HG03039 (cell line): ENCODE data around the gene FUT2.
"Not testable (repeated sequence)": the region's sequence is repeated elsewhere in the genome, so short reads cannot be mapped to it uniquely, and the experiment has no call there.

Source experiments
- ATAC-seq: cut with Tn5 transposase; IDR thresholded peaks from one replicate; pipeline ENCODE4 v1.9.1; 2021; ENCODE audit warnings: mild to moderate bottlenecking, moderate library complexity; ENCODE audit not compliant: unreplicated experiment

Gene FUT2

GRCh38 chr19:48670699-48671445 lies 24.9 kb upstream of the FUT2 start:
- no peak for ATAC-seq

- ATAC-seq, result no peak
These were observed 24.2 kb upstream of the FUT2 start for GRCh38 chr19:48671446-48671995.

GRCh38 chr19:48672994-48673393 lies 22.8 kb upstream of the FUT2 start, which contains the start of gene NTN5:
Gene NTN5 (minus strand): TSS chr19:48673017. CDS start chr19:48670986, 2,031 bp downstream.
- no peak for ATAC-seq

- ATAC-seq, result no peak
These were observed 22.2 kb upstream of the FUT2 start for GRCh38 chr19:48673436-48674100.

GRCh38 chr19:48674216-48674809 lies 21.5 kb upstream of the FUT2 start:
- no peak for ATAC-seq

GRCh38 chr19:48674921-48675824 lies 20.6 kb upstream of the FUT2 start:
- ATAC-seq, result no peak

- ATAC-seq, result no peak
These were observed 19.3 kb upstream of the FUT2 start for GRCh38 chr19:48676487-48676886.

- no peak for ATAC-seq
These were observed 18.9 kb upstream of the FUT2 start for GRCh38 chr19:48676887-48677286.

GRCh38 chr19:48678201-48678600 lies 17.6 kb upstream of the FUT2 start:
- ATAC-seq, result no peak

- not testable (repeated sequence) for ATAC-seq
These were observed 15.8 kb upstream of the FUT2 start for GRCh38 chr19:48680006-48680405.

GRCh38 chr19:48680436-48681126 lies 15.2 kb upstream of the FUT2 start:
- ATAC-seq, result no peak

- ATAC-seq, result no peak
These were observed 14.7 kb upstream of the FUT2 start for GRCh38 chr19:48681127-48681470.

- ATAC-seq, result no peak
These were observed 12.4 kb upstream of the FUT2 start for GRCh38 chr19:48683349-48683748.

GRCh38 chr19:48685583-48685982 lies 10.2 kb upstream of the FUT2 start:
- no peak for ATAC-seq

- no peak for ATAC-seq
These were observed 9.7 kb upstream of the FUT2 start for GRCh38 chr19:48686088-48686487.

- not testable (repeated sequence) for ATAC-seq
These were observed 9.1 kb upstream of the FUT2 start for GRCh38 chr19:48686637-48687036.

- ATAC-seq, result no peak
These were observed 8.0 kb upstream of the FUT2 start for GRCh38 chr19:48687776-48688175.

- no peak for ATAC-seq
These were observed 6.3 kb upstream of the FUT2 start for GRCh38 chr19:48689449-48689848.

- ATAC-seq, result not testable (repeated sequence)
These were observed 2.1 kb upstream of the FUT2 start for GRCh38 chr19:48693629-48694028.

- ATAC-seq, result no peak
These were observed 711 bp downstream of the FUT2 start for GRCh38 chr19:48696353-48697010.
